HEK293 (cell line): Measurements from ENCODE around the gene FIGN.

ENCODE experiments used
- CTCF ChIA-PET: fragments of 350-600 bp; formaldehyde crosslinking; extraction: SDS; loops from one replicate; lab custom pipeline; 2021; ENCODE audit warnings: antibody characterized with exemption; lab: Yijun Ruan, JAX
- POLR2A ChIA-PET: fragments of 300-600 bp; formaldehyde crosslinking; extraction: SDS; loops from one replicate; lab custom pipeline; 2020; ENCODE audit warnings: antibody characterized with exemption, inconsistent platforms; lab: Yijun Ruan, JAX
- H3K27ac ChIP-seq: fragments of 200-500 bp; sonication (Bioruptor generic); 2 replicates; pipeline ENCODE4 v1.5.1; 2014; ENCODE audit warnings: low read depth, low read length, control low read depth, inconsistent platforms; ENCODE audit errors: extremely low read depth
- H3K36me3 ChIP-seq, 2 experiments: fragments of 200-500 bp in 1 of 2; sonication (Bioruptor generic) in 1 of 2; 1 replicate in 1 of 2; 2 replicates in 1 of 2; pipeline ENCODE4 v1.5.1; 2014 to 2017; ENCODE audit warnings: inconsistent platforms in 2 of 2, low read length in 2 of 2; ENCODE audit not compliant: control insufficient read depth in 2 of 2, insufficient read depth in 1 of 2
- H3K4me1 ChIP-seq: fragments of 200-500 bp; sonication (Bioruptor generic); 2 replicates; pipeline ENCODE4 v1.5.1; 2014; ENCODE audit warnings: mild to moderate bottlenecking, low read length, inconsistent platforms; ENCODE audit not compliant: control insufficient read depth, insufficient read depth
- H3K4me3 ChIP-seq: 2 replicates; pipeline ENCODE4 v1.5.1; 2011; ENCODE audit warnings: low read depth, mild to moderate bottlenecking, control low read depth, low read length, moderate library complexity
- H3K9me3 ChIP-seq: fragments of 200-500 bp; sonication (Bioruptor generic); 2 replicates; pipeline ENCODE4 v1.5.1; 2014; ENCODE audit warnings: low read depth, low read length, inconsistent platforms; ENCODE audit not compliant: control insufficient read depth, insufficient read depth
- BCL11B ChIP-seq: fragments of 450-650 bp; formaldehyde crosslinking; IDR thresholded peaks from 2 replicates; pipeline ENCODE4 v1.5.1; 2016; ENCODE audit warnings: low read depth, missing biosample characterization, missing genetic modification characterization
- ZNF16 ChIP-seq: fragments of 450-650 bp; formaldehyde crosslinking; IDR thresholded peaks from 2 replicates; pipeline ENCODE4 v1.5.1; 2016; ENCODE audit warnings: low read depth, missing biosample characterization, missing genetic modification characterization
- ZNF248 ChIP-seq: fragments of 450-650 bp; formaldehyde crosslinking; IDR thresholded peaks from 2 replicates; pipeline ENCODE4 v1.5.1; 2017; ENCODE audit warnings: missing biosample characterization, missing genetic modification characterization
- ZNF292 ChIP-seq: fragments of 450-650 bp; formaldehyde crosslinking; IDR thresholded peaks from 2 replicates; pipeline ENCODE4 v1.5.1; 2016; ENCODE audit warnings: low read depth, missing biosample characterization, missing genetic modification characterization, borderline replicate concordance
- ZNF423 ChIP-seq: fragments of 450-650 bp; formaldehyde crosslinking; IDR thresholded peaks from 2 replicates; pipeline ENCODE4 v1.5.1; 2016; ENCODE audit warnings: missing biosample characterization, missing genetic modification characterization
- ZNF529 ChIP-seq: fragments of 450-650 bp; formaldehyde crosslinking; IDR thresholded peaks from 2 replicates; pipeline ENCODE4 v1.5.1; 2017; ENCODE audit warnings: missing genetic modification characterization, missing biosample characterization; ENCODE audit not compliant: insufficient replicate concordance
- ZNF558 ChIP-seq: fragments of 450-650 bp; formaldehyde crosslinking; IDR thresholded peaks from 2 replicates; pipeline ENCODE4 v1.5.1; 2016; ENCODE audit warnings: missing biosample characterization, missing genetic modification characterization
- ZNF768 ChIP-seq: fragments of 450-650 bp; formaldehyde crosslinking; IDR thresholded peaks from 2 replicates; pipeline ENCODE4 v1.5.1; 2018; ENCODE audit warnings: missing biosample characterization, mild to moderate bottlenecking, missing genetic modification characterization
- TF ChIP-seq, protein P1 (sequence below): fragments of 450-650 bp; formaldehyde crosslinking; IDR thresholded peaks from 2 replicates; pipeline ENCODE4 v1.5.1; 2016; ENCODE audit warnings: missing biosample characterization, missing genetic modification characterization
- TF ChIP-seq, protein P2 (sequence below): fragments of 450-650 bp; formaldehyde crosslinking; IDR thresholded peaks from 2 replicates; pipeline ENCODE4 v1.5.1; 2016; ENCODE audit warnings: missing biosample characterization, missing genetic modification characterization
- TF ChIP-seq, protein P3 (sequence below): fragments of 450-650 bp; formaldehyde crosslinking; IDR thresholded peaks from 2 replicates; pipeline ENCODE4 v1.5.1; 2016; ENCODE audit warnings: missing biosample characterization, missing genetic modification characterization, borderline replicate concordance

Gene FIGN

DNA sequence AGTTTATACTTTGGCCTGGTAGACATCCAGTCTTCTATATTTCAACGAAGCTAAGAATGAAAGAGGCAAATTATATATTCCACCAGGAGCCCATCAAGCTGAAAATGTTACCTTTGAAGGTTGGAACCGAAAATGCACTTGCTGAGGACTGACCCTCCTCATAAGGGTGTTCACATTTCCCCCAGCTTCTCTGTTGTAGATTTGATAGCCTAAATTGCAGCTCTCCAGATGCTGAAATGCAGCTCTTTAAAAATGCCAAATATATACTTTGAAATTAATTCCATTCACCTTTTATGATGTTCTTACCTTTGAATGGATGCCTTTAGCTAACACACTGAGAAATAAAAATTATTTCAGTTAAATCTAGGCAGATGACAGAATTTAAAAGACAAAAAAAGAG, 1.8 kb upstream of the FIGN start:
- Histone ChIP-seq H3K9me3 (no peaks in the 10 kb centered on the region), H3K36me3 (no peaks in the 10 kb centered on the region), H3K4me1 (peaks cover 2% of the 10 kb centered on the region; the same call in 1 of the 2 replicates), H3K27ac (no peak overlapping the region), H3K4me3 (no peak overlapping the region)
- CTCF ChIA-PET: no interaction called here
- POLR2A ChIA-PET: no interaction called here
- TF ChIP-seq, protein P1, sequence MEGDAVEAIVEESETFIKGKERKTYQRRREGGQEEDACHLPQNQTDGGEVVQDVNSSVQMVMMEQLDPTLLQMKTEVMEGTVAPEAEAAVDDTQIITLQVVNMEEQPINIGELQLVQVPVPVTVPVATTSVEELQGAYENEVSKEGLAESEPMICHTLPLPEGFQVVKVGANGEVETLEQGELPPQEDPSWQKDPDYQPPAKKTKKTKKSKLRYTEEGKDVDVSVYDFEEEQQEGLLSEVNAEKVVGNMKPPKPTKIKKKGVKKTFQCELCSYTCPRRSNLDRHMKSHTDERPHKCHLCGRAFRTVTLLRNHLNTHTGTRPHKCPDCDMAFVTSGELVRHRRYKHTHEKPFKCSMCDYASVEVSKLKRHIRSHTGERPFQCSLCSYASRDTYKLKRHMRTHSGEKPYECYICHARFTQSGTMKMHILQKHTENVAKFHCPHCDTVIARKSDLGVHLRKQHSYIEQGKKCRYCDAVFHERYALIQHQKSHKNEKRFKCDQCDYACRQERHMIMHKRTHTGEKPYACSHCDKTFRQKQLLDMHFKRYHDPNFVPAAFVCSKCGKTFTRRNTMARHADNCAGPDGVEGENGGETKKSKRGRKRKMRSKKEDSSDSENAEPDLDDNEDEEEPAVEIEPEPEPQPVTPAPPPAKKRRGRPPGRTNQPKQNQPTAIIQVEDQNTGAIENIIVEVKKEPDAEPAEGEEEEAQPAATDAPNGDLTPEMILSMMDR: no peak
- TF ChIP-seq, protein P2, sequence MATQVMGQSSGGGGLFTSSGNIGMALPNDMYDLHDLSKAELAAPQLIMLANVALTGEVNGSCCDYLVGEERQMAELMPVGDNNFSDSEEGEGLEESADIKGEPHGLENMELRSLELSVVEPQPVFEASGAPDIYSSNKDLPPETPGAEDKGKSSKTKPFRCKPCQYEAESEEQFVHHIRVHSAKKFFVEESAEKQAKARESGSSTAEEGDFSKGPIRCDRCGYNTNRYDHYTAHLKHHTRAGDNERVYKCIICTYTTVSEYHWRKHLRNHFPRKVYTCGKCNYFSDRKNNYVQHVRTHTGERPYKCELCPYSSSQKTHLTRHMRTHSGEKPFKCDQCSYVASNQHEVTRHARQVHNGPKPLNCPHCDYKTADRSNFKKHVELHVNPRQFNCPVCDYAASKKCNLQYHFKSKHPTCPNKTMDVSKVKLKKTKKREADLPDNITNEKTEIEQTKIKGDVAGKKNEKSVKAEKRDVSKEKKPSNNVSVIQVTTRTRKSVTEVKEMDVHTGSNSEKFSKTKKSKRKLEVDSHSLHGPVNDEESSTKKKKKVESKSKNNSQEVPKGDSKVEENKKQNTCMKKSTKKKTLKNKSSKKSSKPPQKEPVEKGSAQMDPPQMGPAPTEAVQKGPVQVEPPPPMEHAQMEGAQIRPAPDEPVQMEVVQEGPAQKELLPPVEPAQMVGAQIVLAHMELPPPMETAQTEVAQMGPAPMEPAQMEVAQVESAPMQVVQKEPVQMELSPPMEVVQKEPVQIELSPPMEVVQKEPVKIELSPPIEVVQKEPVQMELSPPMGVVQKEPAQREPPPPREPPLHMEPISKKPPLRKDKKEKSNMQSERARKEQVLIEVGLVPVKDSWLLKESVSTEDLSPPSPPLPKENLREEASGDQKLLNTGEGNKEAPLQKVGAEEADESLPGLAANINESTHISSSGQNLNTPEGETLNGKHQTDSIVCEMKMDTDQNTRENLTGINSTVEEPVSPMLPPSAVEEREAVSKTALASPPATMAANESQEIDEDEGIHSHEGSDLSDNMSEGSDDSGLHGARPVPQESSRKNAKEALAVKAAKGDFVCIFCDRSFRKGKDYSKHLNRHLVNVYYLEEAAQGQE (tag by site-specific recombination): peak; percentile 62; the same call in 1 of the 2 replicates

DNA sequence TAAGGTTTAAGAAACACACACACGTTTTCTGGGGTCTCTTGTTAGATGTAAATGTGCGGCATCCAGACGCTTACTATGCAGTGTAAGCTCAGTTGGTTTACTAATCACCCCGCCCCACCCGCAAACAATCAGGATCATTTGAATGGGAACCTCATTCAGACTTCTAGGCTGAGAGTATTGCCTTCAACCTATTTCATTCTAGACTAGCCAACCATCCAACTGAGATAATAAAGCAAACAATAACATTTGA, 1.3 kb upstream of the FIGN start:
- ChIA-PET POLR2A (no interaction called here), CTCF (interaction anchor here (1.1 kb wide), 1 partner anchor 63 kb away, joined by 3 read pairs; no protein-coding TSS in a partner anchor)
- H3K27ac ChIP-seq: peak overlapping the region; percentile 87; the same call in 1 of the 2 replicates
- H3K9me3 ChIP-seq: no peaks in the 10 kb centered on the region
- TF ChIP-seq ZNF292 (tag by site-specific recombination): no peak
- TF ChIP-seq BCL11B (tag by site-specific recombination): no peak
- no peak for TF ChIP-seq ZNF768
- TF ChIP-seq ZNF423 (tag by site-specific recombination): no peak
- no peak for TF ChIP-seq ZNF16
- TF ChIP-seq ZNF248 (tag by site-specific recombination): no peak
- TF ChIP-seq, protein P3, sequence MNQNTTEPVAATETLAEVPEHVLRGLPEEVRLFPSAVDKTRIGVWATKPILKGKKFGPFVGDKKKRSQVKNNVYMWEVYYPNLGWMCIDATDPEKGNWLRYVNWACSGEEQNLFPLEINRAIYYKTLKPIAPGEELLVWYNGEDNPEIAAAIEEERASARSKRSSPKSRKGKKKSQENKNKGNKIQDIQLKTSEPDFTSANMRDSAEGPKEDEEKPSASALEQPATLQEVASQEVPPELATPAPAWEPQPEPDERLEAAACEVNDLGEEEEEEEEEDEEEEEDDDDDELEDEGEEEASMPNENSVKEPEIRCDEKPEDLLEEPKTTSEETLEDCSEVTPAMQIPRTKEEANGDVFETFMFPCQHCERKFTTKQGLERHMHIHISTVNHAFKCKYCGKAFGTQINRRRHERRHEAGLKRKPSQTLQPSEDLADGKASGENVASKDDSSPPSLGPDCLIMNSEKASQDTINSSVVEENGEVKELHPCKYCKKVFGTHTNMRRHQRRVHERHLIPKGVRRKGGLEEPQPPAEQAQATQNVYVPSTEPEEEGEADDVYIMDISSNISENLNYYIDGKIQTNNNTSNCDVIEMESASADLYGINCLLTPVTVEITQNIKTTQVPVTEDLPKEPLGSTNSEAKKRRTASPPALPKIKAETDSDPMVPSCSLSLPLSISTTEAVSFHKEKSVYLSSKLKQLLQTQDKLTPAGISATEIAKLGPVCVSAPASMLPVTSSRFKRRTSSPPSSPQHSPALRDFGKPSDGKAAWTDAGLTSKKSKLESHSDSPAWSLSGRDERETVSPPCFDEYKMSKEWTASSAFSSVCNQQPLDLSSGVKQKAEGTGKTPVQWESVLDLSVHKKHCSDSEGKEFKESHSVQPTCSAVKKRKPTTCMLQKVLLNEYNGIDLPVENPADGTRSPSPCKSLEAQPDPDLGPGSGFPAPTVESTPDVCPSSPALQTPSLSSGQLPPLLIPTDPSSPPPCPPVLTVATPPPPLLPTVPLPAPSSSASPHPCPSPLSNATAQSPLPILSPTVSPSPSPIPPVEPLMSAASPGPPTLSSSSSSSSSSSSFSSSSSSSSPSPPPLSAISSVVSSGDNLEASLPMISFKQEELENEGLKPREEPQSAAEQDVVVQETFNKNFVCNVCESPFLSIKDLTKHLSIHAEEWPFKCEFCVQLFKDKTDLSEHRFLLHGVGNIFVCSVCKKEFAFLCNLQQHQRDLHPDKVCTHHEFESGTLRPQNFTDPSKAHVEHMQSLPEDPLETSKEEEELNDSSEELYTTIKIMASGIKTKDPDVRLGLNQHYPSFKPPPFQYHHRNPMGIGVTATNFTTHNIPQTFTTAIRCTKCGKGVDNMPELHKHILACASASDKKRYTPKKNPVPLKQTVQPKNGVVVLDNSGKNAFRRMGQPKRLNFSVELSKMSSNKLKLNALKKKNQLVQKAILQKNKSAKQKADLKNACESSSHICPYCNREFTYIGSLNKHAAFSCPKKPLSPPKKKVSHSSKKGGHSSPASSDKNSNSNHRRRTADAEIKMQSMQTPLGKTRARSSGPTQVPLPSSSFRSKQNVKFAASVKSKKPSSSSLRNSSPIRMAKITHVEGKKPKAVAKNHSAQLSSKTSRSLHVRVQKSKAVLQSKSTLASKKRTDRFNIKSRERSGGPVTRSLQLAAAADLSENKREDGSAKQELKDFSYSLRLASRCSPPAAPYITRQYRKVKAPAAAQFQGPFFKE (tag by site-specific recombination): no peak
- TF ChIP-seq ZNF558 (tag by site-specific recombination): no peak
- no peak for TF ChIP-seq ZNF529 (tag by site-specific recombination)
- TF ChIP-seq, all 188 proteins: peak for 0
- Histone ChIP-seq H3K4me1 (peaks cover 4% of the 10 kb centered on the region), H3K4me3 (no peak overlapping the region), H3K36me3 (no peaks in the 10 kb centered on the region)
